Keratinocyte (primary cell): Measurements from ENCODE around the gene LEKR1.

Experiments
- EZH2 ChIP-seq: IDR thresholded peaks from one replicate; pipeline ENCODE4 v1.6.1; 2012; ENCODE audit warnings: inconsistent platforms, mild to moderate bottlenecking, low read length, moderate library complexity
- TF ChIP-seq, protein P1 (sequence below), 3 experiments: IDR thresholded peaks in 1 of 3; conservative IDR thresholded peaks in 1 of 3; optimal IDR thresholded peaks in 1 of 3; 2 replicates in 2 of 3; 3 replicates in 1 of 3; pipeline versions ENCODE3 to v1.5.1; 2011; ENCODE audit warnings: low read length in 3 of 3, mild to moderate bottlenecking in 3 of 3, moderate library complexity in 2 of 3, control low read depth in 1 of 3, inconsistent platforms in 1 of 3; ENCODE audit not compliant: insufficient read depth in 2 of 3; ENCODE audit errors: extremely low read depth in 1 of 3

- TF ChIP-seq EZH2: no peak
- TF ChIP-seq, protein P1, sequence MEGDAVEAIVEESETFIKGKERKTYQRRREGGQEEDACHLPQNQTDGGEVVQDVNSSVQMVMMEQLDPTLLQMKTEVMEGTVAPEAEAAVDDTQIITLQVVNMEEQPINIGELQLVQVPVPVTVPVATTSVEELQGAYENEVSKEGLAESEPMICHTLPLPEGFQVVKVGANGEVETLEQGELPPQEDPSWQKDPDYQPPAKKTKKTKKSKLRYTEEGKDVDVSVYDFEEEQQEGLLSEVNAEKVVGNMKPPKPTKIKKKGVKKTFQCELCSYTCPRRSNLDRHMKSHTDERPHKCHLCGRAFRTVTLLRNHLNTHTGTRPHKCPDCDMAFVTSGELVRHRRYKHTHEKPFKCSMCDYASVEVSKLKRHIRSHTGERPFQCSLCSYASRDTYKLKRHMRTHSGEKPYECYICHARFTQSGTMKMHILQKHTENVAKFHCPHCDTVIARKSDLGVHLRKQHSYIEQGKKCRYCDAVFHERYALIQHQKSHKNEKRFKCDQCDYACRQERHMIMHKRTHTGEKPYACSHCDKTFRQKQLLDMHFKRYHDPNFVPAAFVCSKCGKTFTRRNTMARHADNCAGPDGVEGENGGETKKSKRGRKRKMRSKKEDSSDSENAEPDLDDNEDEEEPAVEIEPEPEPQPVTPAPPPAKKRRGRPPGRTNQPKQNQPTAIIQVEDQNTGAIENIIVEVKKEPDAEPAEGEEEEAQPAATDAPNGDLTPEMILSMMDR (optimal IDR thresholded peaks at IDR 0.05 in 1 of 3, IDR thresholded peaks at IDR 0.05 in 1 of 3, conservative IDR thresholded peaks at IDR 0.05 in 1 of 3; ENCODE audit: extremely low read depth in 1 of 3, insufficient read depth in 2 of 3, low read length in 3 of 3): no peak
Measured at GRCh38 chr3:156811089-156811862, 14.9 kb upstream of the LEKR1 start.
